A549 (cell line): ENCODE measurements around the gene RAP1GAP2. TPM values are rescaled to one million over a fixed set of nuclear protein-coding genes. Genes with fewer than 3 reads are reported as not detected.

Experiments used
- ATAC-seq, 2 experiments: fragments of 200-7000 bp in 1 of 2; fragments of >200 bp in 1 of 2; cut with Nextera tagmentation in 1 of 2; cut with Tn5 transposase in 1 of 2; 3 replicates each; pipeline versions ENCODE4 v1.8.0 to v1.9.1; 2018 to 2020; ENCODE audit warnings: mild to moderate bottlenecking in 1 of 2, moderate library complexity in 1 of 2
- CTCF ChIA-PET: fragments of 300-600 bp; sonication (Branson Sonifier 250); formaldehyde crosslinking; extraction: SDS; loops from one replicate; lab custom pipeline; 2021; ENCODE audit warnings: antibody characterized with exemption, inconsistent platforms; lab: Yijun Ruan, JAX
- POLR2A ChIA-PET: fragments of 350-600 bp; formaldehyde crosslinking; extraction: SDS; loops from one replicate; lab custom pipeline; 2021; ENCODE audit warnings: antibody characterized with exemption, inconsistent platforms; lab: Yijun Ruan, JAX
- DNase-seq, 2 experiments: peaks; one replicate each; pipeline versions ENCODE4 v3.0.0 to v3.0.0-alpha.2; 2011 to 2016; ENCODE audit warnings: low read depth in 1 of 2, low spot score in 1 of 2
- FAIRE-seq: peaks from 2 replicates; lab custom pipeline; 2011; peaks lifted over from hg19 to GRCh38; lab: Jason Lieb, UNC
- H3K27ac ChIP-seq, 2 experiments: fragments of >200 bp; sonication (Bioruptor Twin); formaldehyde crosslinking; 3 replicates each; pipeline ENCODE4 v1.5.1; 2016 to 2017
- H3K4me1 ChIP-seq: fragments of >200 bp; sonication (Bioruptor Twin); formaldehyde crosslinking; 3 replicates; pipeline ENCODE4 v1.6.1; 2016
- H3K4me2 ChIP-seq: fragments of >200 bp; sonication (Bioruptor Twin); formaldehyde crosslinking; 3 replicates; pipeline ENCODE4 v1.6.1; 2016
- H3K4me3 ChIP-seq: fragments of >200 bp; sonication (Bioruptor Twin); formaldehyde crosslinking; 3 replicates; pipeline ENCODE4 v1.5.1; 2016
- H3K9me3 ChIP-seq: fragments of >200 bp; sonication (Bioruptor Twin); formaldehyde crosslinking; 3 replicates; pipeline ENCODE4 v1.6.1; 2016
- ATOH8 ChIP-seq: fragments of 250-450 bp; sonication (Bioruptor Pico); IDR thresholded peaks from 2 replicates; pipeline ENCODE4 v1.5.0; 2020; ENCODE audit warnings: low read depth, mild to moderate bottlenecking, moderate library complexity
- CBX2 ChIP-seq: fragments of 200-600 bp; sonication (generic); IDR thresholded peaks from 2 replicates; pipeline ENCODE4 v1.6.1; 2016; ENCODE audit warnings: low read depth, mild to moderate bottlenecking, borderline replicate concordance
- CHD4 ChIP-seq: fragments of 200-600 bp; sonication (generic); IDR thresholded peaks from 2 replicates; pipeline ENCODE4 v1.6.1; 2016; ENCODE audit warnings: antibody characterized with exemption, mild to moderate bottlenecking, borderline replicate concordance
- ESRRA ChIP-seq: fragments of 150-350 bp; IDR thresholded peaks from 2 replicates; pipeline ENCODE4 v1.6.1; 2014; ENCODE audit warnings: mild to moderate bottlenecking, low read length, borderline replicate concordance
- HEYL ChIP-seq: fragments of 250-450 bp; sonication (Bioruptor Pico); IDR thresholded peaks from 2 replicates; pipeline ENCODE4 v1.8.0; 2021; ENCODE audit warnings: mild to moderate bottlenecking, moderate library complexity
- HMGXB4 ChIP-seq: fragments of 250-450 bp; sonication (Bioruptor Pico); IDR thresholded peaks from 2 replicates; pipeline ENCODE4 v1.5.0; 2021; ENCODE audit warnings: mild to moderate bottlenecking, moderate library complexity, borderline replicate concordance
- HOXB5 ChIP-seq: fragments of 250-450 bp; sonication (Bioruptor Pico); IDR thresholded peaks from 2 replicates; pipeline ENCODE4 v1.5.0; 2020; ENCODE audit warnings: mild to moderate bottlenecking, moderate library complexity
- JUN ChIP-seq, 2 experiments: fragments of >200 bp; sonication (Bioruptor Twin); formaldehyde crosslinking; IDR thresholded peaks; 2 replicates in 1 of 2; 3 replicates in 1 of 2; pipeline ENCODE4 v1.6.1; 2016 to 2017
- JUNB ChIP-seq: fragments of >200 bp; sonication (Bioruptor Twin); formaldehyde crosslinking; IDR thresholded peaks from 2 replicates; pipeline ENCODE4 v1.6.1; 2016
- KDM5A ChIP-seq: fragments of 200-600 bp; sonication (generic); IDR thresholded peaks from 2 replicates; pipeline ENCODE4 v1.6.1; 2016; ENCODE audit warnings: antibody characterized with exemption, mild to moderate bottlenecking
- NFE2L2 ChIP-seq: fragments of 150-350 bp; conservative IDR thresholded peaks from 2 replicates; pipeline ENCODE4 v1.6.1; 2014; ENCODE audit warnings: low read length
- NR3C1 ChIP-seq: fragments of >200 bp; sonication (Bioruptor Twin); formaldehyde crosslinking; IDR thresholded peaks from 3 replicates; pipeline ENCODE4 v1.6.1; 2017
- PHF8 ChIP-seq: fragments of 200-600 bp; sonication (generic); IDR thresholded peaks from 2 replicates; pipeline ENCODE4 v1.6.1; 2016; ENCODE audit warnings: low read depth, mild to moderate bottlenecking, antibody characterized with exemption, moderate library complexity, borderline replicate concordance
- POLR2A ChIP-seq: IDR thresholded peaks from 2 replicates; pipeline ENCODE4 v1.6.1; 2012; ENCODE audit warnings: mild to moderate bottlenecking, low read length
- POLR2AphosphoS2 ChIP-seq: conservative IDR thresholded peaks from 2 replicates; pipeline ENCODE4 v1.6.1; 2012; ENCODE audit warnings: low read length, improper control_type of control experiment, inconsistent platforms
- RAD21 ChIP-seq, 2 experiments: fragments of >200 bp in 1 of 2; sonication (Bioruptor Twin) in 1 of 2; formaldehyde crosslinking in 1 of 2; IDR thresholded peaks in 1 of 2; conservative IDR thresholded peaks in 1 of 2; 2 replicates in 1 of 2; 3 replicates in 1 of 2; pipeline ENCODE4 v1.6.1; 2012 to 2018; ENCODE audit warnings: inconsistent platforms in 1 of 2
- RFX5 ChIP-seq: fragments of 450-650 bp; IDR thresholded peaks from 2 replicates; pipeline ENCODE4 v1.7.1; 2014; ENCODE audit warnings: antibody characterized with exemption, mild to moderate bottlenecking, moderate library complexity
- SREBF2 ChIP-seq: fragments of 450-650 bp; IDR thresholded peaks from 2 replicates; pipeline ENCODE4 v1.6.1; 2014; ENCODE audit warnings: mild to moderate bottlenecking, moderate library complexity
- TFCP2L1 ChIP-seq: fragments of 250-450 bp; sonication (Bioruptor Pico); IDR thresholded peaks from 2 replicates; pipeline ENCODE4 v1.5.0; 2021; ENCODE audit warnings: mild to moderate bottlenecking
- ZFP36 ChIP-seq: fragments of 450-650 bp; IDR thresholded peaks from 2 replicates; pipeline ENCODE4 v1.6.1; 2014; ENCODE audit warnings: borderline replicate concordance; ENCODE audit not compliant: partially characterized antibody
- ZNF302 ChIP-seq: fragments of 250-450 bp; sonication (Bioruptor Pico); IDR thresholded peaks from 2 replicates; pipeline ENCODE4 v1.9.0; 2021; ENCODE audit warnings: inconsistent platforms, mild to moderate bottlenecking, moderate library complexity
- WGBS: methylation state at CpG from one replicate; pipeline ENCODE4 v1.1.6; 2017; ENCODE audit errors: missing lambda C conversion rate; 5-methylcytosine and 5-hydroxymethylcytosine counted together
- polyA plus RNA-seq, 4 experiments: library from polyadenylated mRNA; depleted of rRNA in 3 of 4; stranded (reverse); fragments of >200 nt; fragmentation: RNase III in 1 of 4; extraction: RNeasy Plus Mini Kit Qiagen cat#74134 plus additional on column Dnase treatment in 1 of 4; gene quantifications; 2 replicates in 3 of 4; 3 replicates in 1 of 4; pipeline ENCODE4 v1.2.3, GENCODE V29; 2011 to 2017

Gene RAP1GAP2
- polyA plus RNA-seq, 2 of the 4 experiments (the other 2 are of a cell fraction): 8.3 to 20.8 TPM

GRCh38 chr17:2844416-2844815, 48.2 kb downstream of the RAP1GAP2 start (continued):
- TF ChIP-seq RAD21 (conservative IDR thresholded peaks at IDR 0.05 in 1 of 2, IDR thresholded peaks at IDR 0.05 in 1 of 2): 0 out of 5 replicates have a peak, but pooled peaks of 1 of the 2 experiments have one; percentile 14
- peak; percentile 53 to 67; a peak in 3 of 5 replicates for TF ChIP-seq JUN (IDR thresholded peaks at IDR 0.05)

- Histone ChIP-seq H3K4me1 (peaks cover 40% of the 10 kb centered on the region), H3K9me3 (no peaks in the 10 kb centered on the region), H3K4me2 (no peak overlapping the region), H3K4me3 (no peak overlapping the region), H3K27ac (peak overlapping the region; percentile 58 to 66; a peak in 5 of 6 replicates)
- ATAC-seq (no peak), DNase-seq (no peak), FAIRE-seq (no peak)
- POLR2A ChIA-PET: interaction anchor here (1.2 kb wide), 1 partner anchor 789 kb away, joined by 4 read pairs; the partner anchor contains the start of genes CTNS and SHPK
- CTCF ChIA-PET: interaction anchor here (0.5 to 14.9 kb wide), 68 partner anchors 13 to 798 kb away, joined by 3 to 550 read pairs (median 8); partner anchors contain the start of genes CTNS and SHPK
- 85% methylated on average over 17 of the region's 17 CpGs for whole genome bisulfite sequencing
- TF ChIP-seq ZNF302 (CRISPR knock-in tag): no peak
- TF ChIP-seq CBX2: no peak
- no peak for TF ChIP-seq NR3C1
Observed at GRCh38 chr17:2847381-2848333, 51.4 kb downstream of the RAP1GAP2 start.

- FAIRE-seq (no peak), DNase-seq (no peak), ATAC-seq (peak in 1 of 2 experiments; percentile 1; a peak in 3 of 6 replicates)
- no peak overlapping the region for H3K4me3 ChIP-seq
- H3K9me3 ChIP-seq: no peaks in the 10 kb centered on the region
- peak overlapping the region; percentile 58; a peak in 5 of 6 replicates for H3K27ac ChIP-seq
- POLR2A ChIA-PET: interaction anchor here (0.5 to 1.2 kb wide), 4 partner anchors 23 to 787 kb away, joined by 3 to 4 read pairs (median 4); partner anchors contain the start of genes CTNS and SHPK
- peak overlapping the region; percentile 52; the same call in 2 of the 3 replicates for H3K4me2 ChIP-seq
- TF ChIP-seq POLR2A: no peak
- no peak for TF ChIP-seq ESRRA
- no peak for TF ChIP-seq HEYL
- no peak for TF ChIP-seq HOXB5 (CRISPR knock-in tag)
- TF ChIP-seq HMGXB4 (CRISPR knock-in tag): no peak
- TF ChIP-seq ZFP36: no peak
- TF ChIP-seq POLR2AphosphoS2: no peak
- TF ChIP-seq SREBF2: no peak
- no peak for TF ChIP-seq TFCP2L1 (CRISPR knock-in tag)
- no peak for TF ChIP-seq CHD4
- TF ChIP-seq RFX5: no peak
- TF ChIP-seq ATOH8 (CRISPR knock-in tag): no peak
- TF ChIP-seq NFE2L2: no peak
- TF ChIP-seq JUNB: no peak
- TF ChIP-seq KDM5A: no peak
- no peak for TF ChIP-seq PHF8
- TF ChIP-seq, all 56 proteins: peak for 0
- CTCF ChIA-PET: interaction anchor here (0.5 to 14.9 kb wide), 70 partner anchors 12 to 1177 kb away, joined by 3 to 550 read pairs (median 8); partner anchors contain the start of gene RAP1GAP2
- 81% methylated on average over 13 of the region's 13 CpGs for WGBS
- peaks cover 31% of the 10 kb centered on the region for H3K4me1 ChIP-seq
Observed at GRCh38 chr17:2849327-2849670, 53.1 kb downstream of the RAP1GAP2 start.
